ENCODE results near the gene LETM1. TPM values are rescaled to one million over a fixed set of nuclear protein-coding genes. Genes with fewer than 3 reads are reported as not detected.

LETM1 gene
- total RNA-seq, 1 donor from 2014 or later: 60.3 TPM

DNA sequence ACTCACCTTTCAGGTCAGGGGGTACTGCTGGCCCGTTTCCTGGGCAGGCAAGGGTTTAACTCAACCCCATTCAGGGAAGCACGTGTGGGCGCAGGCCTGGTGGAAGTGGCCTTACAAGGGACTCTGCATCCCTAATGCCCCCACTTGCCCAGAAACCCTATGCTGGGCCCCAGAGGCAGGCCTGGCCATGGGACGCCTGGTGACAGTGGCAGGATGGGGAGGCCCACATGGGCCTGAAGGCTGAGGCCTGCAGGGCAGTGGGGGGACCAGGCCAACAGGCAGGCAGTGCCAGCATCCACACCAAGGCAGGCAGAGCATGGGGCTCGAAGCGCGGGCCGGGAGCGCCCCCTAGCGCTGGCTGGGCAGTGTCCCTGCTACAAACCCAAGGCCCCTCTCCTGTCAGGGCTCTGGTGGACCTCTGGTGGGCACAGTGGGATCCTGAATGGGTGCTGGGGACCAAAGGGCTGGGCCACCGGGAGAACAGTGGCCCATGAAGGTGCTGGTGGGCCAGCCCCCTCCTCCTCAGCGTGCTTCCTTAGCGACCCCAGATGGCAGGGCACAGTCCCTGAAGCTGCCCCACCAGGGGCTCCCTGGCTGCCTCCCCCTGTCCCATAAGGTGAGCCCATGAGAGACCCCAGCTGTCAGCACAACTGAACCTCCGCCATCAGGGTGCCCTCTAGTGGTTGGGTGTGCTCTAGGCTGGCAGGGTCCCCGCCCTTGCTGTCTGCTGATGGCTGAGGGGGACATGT is 46.0 kb downstream of the LETM1 start:
- no peaks in the 10 kb centered on the region for H3K4me1 ChIP-seq (ENCODE audit: insufficient read depth, low read length)
- peaks cover 22% of the 10 kb centered on the region for H4K20me1 ChIP-seq (ENCODE audit: insufficient read depth, low read length)
- H3K27me3 Mint-ChIP-seq (ENCODE audit: low read depth, unreplicated experiment): no peaks in the 10 kb centered on the region
- H3K9me3 ChIP-seq (ENCODE audit: insufficient read depth, low read depth, low read length): no peaks in the 10 kb centered on the region
- peaks cover 3% of the 10 kb centered on the region for H3K36me3 ChIP-seq (ENCODE audit: insufficient read depth, low read length)
- H3K9me3 Mint-ChIP-seq (ENCODE audit: unreplicated experiment): no peaks in the 10 kb centered on the region
- no peak overlapping the region for H3K9ac ChIP-seq (ENCODE audit: low read length)
- no peak overlapping the region for H2AFZ ChIP-seq (ENCODE audit: low read depth, low read length)
- H3K4me2 ChIP-seq (ENCODE audit: low read length): no peak overlapping the region
- no peaks in the 10 kb centered on the region for H3K4me1 Mint-ChIP-seq (ENCODE audit: low read depth, unreplicated experiment)
- H3K79me2 ChIP-seq (ENCODE audit: insufficient read depth, low read length): no peaks in the 10 kb centered on the region
- DNase-seq (ENCODE audit: low read depth): no peak
- FAIRE-seq: no peak
- TF ChIP-seq EZH2 (IDR thresholded peaks at IDR 0.05; ENCODE audit: insufficient read depth, low read length) (no peak), CTCF (IDR thresholded peaks at IDR 0.05; ENCODE audit: insufficient read depth, low read depth, low read length) (peak; percentile 69)
- no peaks in the 10 kb centered on the region for H3K27me3 ChIP-seq (ENCODE audit: insufficient read depth, low read length)
- no peak overlapping the region for H3K27ac Mint-ChIP-seq (ENCODE audit: unreplicated experiment)
- no peak overlapping the region for H3K4me3 Mint-ChIP-seq (ENCODE audit: unreplicated experiment)
- peaks cover 3% of the 10 kb centered on the region for H3K36me3 Mint-ChIP-seq (ENCODE audit: low read depth, unreplicated experiment)
- no peak overlapping the region for H3K4me3 ChIP-seq (ENCODE audit: insufficient read depth, low read depth, low read length)
- H3K27ac ChIP-seq (ENCODE audit: low read depth, low read length): no peak overlapping the region

DNA sequence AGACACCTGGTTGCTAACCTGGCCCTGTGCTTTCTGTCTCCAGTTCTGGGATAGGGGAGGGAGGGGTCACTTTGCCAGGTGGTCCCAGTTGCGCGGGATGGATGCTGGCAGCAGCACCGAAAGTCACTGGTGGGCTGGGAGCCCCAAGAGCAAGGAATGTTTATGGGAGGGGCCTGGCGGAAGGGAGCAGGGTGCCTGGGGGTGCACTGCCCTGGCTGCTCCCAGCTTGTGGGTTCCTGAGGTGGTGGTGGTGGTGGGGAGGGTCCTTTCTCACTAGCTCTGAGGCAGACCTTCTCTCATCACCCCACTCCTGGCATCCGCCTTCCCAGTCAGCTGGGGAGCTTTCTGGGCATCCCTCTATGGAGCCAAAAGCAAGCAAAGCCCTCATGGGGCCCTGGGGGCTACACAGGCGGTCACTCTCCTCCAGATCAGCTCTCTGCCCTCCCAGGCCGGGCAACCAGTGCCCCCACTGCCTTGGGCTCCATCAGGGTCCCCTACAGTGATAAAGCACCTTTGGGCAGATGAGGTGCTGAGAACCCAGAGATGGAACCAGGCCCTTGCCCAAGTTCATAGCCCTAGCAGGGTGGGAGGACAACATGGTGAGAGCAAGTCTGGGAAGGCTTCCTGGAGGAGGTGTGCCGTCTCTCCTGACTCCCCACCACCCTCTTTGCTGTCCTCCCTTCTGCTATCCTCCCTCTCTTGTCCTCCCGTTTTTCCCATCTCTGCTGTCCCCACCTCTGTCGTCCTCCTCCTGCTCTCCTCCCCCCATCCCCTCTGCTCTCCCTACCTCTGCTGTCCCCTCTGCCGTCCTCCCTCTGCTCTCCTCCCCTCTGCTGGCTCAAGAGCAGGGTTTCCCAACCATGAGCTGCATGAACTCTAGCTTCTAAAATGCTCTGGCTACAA is 46.9 kb downstream of the LETM1 start:
- peaks cover 3% of the 10 kb centered on the region for H3K36me3 Mint-ChIP-seq (ENCODE audit: low read depth, unreplicated experiment)
- no peak overlapping the region for H3K27ac Mint-ChIP-seq (ENCODE audit: unreplicated experiment)

More for the DNA sequence above, 46.9 kb downstream of the LETM1 start:
- DNase-seq (ENCODE audit: low read depth) (no peak), FAIRE-seq (no peak)
- no peak overlapping the region for H3K4me2 ChIP-seq (ENCODE audit: low read length)
- no peak overlapping the region for H2AFZ ChIP-seq (ENCODE audit: low read depth, low read length)
- no peaks in the 10 kb centered on the region for H3K4me1 Mint-ChIP-seq (ENCODE audit: low read depth, unreplicated experiment)
- H3K27me3 Mint-ChIP-seq (ENCODE audit: low read depth, unreplicated experiment): no peaks in the 10 kb centered on the region
- H3K27ac ChIP-seq (ENCODE audit: low read depth, low read length): no peak overlapping the region
- peaks cover 22% of the 10 kb centered on the region for H4K20me1 ChIP-seq (ENCODE audit: insufficient read depth, low read length)
- H3K4me1 ChIP-seq (ENCODE audit: insufficient read depth, low read length): no peaks in the 10 kb centered on the region
- H3K79me2 ChIP-seq (ENCODE audit: insufficient read depth, low read length): no peaks in the 10 kb centered on the region
- no peak overlapping the region for H3K4me3 ChIP-seq (ENCODE audit: insufficient read depth, low read depth, low read length)
- H3K9me3 ChIP-seq (ENCODE audit: insufficient read depth, low read depth, low read length): no peaks in the 10 kb centered on the region
- no peaks in the 10 kb centered on the region for H3K27me3 ChIP-seq (ENCODE audit: insufficient read depth, low read length)
- no peaks in the 10 kb centered on the region for H3K9me3 Mint-ChIP-seq (ENCODE audit: unreplicated experiment)
- H3K9ac ChIP-seq (ENCODE audit: low read length): no peak overlapping the region
- H3K4me3 Mint-ChIP-seq (ENCODE audit: unreplicated experiment): no peak overlapping the region
- peaks cover 2% of the 10 kb centered on the region for H3K36me3 ChIP-seq (ENCODE audit: insufficient read depth, low read length)
- no peak for TF ChIP-seq EZH2 (IDR thresholded peaks at IDR 0.05; ENCODE audit: insufficient read depth, low read length)
- no peak for TF ChIP-seq CTCF (IDR thresholded peaks at IDR 0.05; ENCODE audit: insufficient read depth, low read depth, low read length)

Data from astrocyte (in vitro differentiated cells and primary cell).